ENCODE data around the gene GSTA1. TPM values are rescaled to one million over a fixed set of nuclear protein-coding genes. Genes with fewer than 3 reads are reported as not detected.
"Not testable (repeated sequence)": the region's sequence is repeated elsewhere in the genome, so short reads cannot be mapped to it uniquely, and the experiment has no call there.

The GSTA1 gene
- total RNA-seq, 4 donors from 2014 or later = 1.9 TPM; not detected in 3

GRCh38 chr6:52788478-52788877 lies 15.1 kb downstream of the GSTA1 start:
- Histone ChIP-seq H3K27ac (no peak overlapping the region), H3K9me3 (no peaks in the 10 kb centered on the region), H3K36me3 (no peaks in the 10 kb centered on the region), H3K4me1 (no peaks in the 10 kb centered on the region), H3K27me3 (no peaks in the 10 kb centered on the region), H3K4me3 (replicated peaks in 1 of 3) (no peak overlapping the region)
- intact Hi-C loops (cut with DNase I) = no loop called here
- TF ChIP-seq CTCF (IDR thresholded peaks at IDR 0.05) (no peak), POLR2A (IDR thresholded peaks at IDR 0.05) (no peak)
- WGBS, 2 donors = 67 to 77% methylated on average over 3 of the region's 3 CpGs
- no peak for DNase-seq

GRCh38 chr6:52787917-52788316 lies 15.7 kb downstream of the GSTA1 start:
- intact Hi-C loops (cut with DNase I) = no loop called here

GRCh38 chr6:52786249-52786956 lies 17.2 kb downstream of the GSTA1 start:
- H3K4me3 ChIP-seq (replicated peaks in 1 of 3) = no peak overlapping the region
- no peaks in the 10 kb centered on the region for H3K4me1 ChIP-seq
- no peak overlapping the region for H3K27ac ChIP-seq
- intact Hi-C loops (cut with DNase I) = no loop called here
- TF ChIP-seq POLR2A (IDR thresholded peaks at IDR 0.05) (no peak), CTCF (IDR thresholded peaks at IDR 0.05) (no peak)
- H3K9me3 ChIP-seq = no peaks in the 10 kb centered on the region
- no peaks in the 10 kb centered on the region for H3K36me3 ChIP-seq
- no peak for DNase-seq
- H3K27me3 ChIP-seq = no peaks in the 10 kb centered on the region
- WGBS, 2 donors = 95 to 97% methylated on average over 13 to 20 of the region's 24 CpGs

More at GRCh38 chr6:52787917-52788316, 15.7 kb downstream of the GSTA1 start:
- Histone ChIP-seq H3K9me3 (no peaks in the 10 kb centered on the region), H3K4me1 (no peaks in the 10 kb centered on the region), H3K27ac (no peak overlapping the region), H3K27me3 (no peaks in the 10 kb centered on the region), H3K36me3 (no peaks in the 10 kb centered on the region), H3K4me3 (replicated peaks in 1 of 3) (no peak overlapping the region)
- no peak for DNase-seq
- TF ChIP-seq CTCF (IDR thresholded peaks at IDR 0.05) = no peak
- no peak for TF ChIP-seq POLR2A (IDR thresholded peaks at IDR 0.05)
- 59% methylated on average over 3 of the region's 3 CpGs for WGBS, 2 donors

- H3K4me1 ChIP-seq; H3K4me3 ChIP-seq (replicated peaks in 1 of 3); H3K36me3 ChIP-seq; H3K27me3 ChIP-seq; H3K9me3 ChIP-seq; H3K27ac ChIP-seq; intact Hi-C loops (cut with DNase I); DNase-seq: not testable (repeated sequence)
- 40 to 60% methylated on average over 3 of the region's 3 CpGs for WGBS, 2 donors
These were observed 20.8 kb downstream of the GSTA1 start for GRCh38 chr6:52782696-52783274.

- H3K9me3 ChIP-seq; H3K36me3 ChIP-seq; H3K27me3 ChIP-seq; intact Hi-C loops (cut with DNase I); H3K4me1 ChIP-seq; DNase-seq; H3K27ac ChIP-seq; H3K4me3 ChIP-seq (replicated peaks in 1 of 3): not testable (repeated sequence)
These were observed 21.4 kb downstream of the GSTA1 start for GRCh38 chr6:52782209-52782608.

- no peaks in the 10 kb centered on the region for H3K4me1 ChIP-seq
- H3K36me3 ChIP-seq = no peaks in the 10 kb centered on the region
- no peak for DNase-seq
- WGBS, 2 donors = 69 to 78% methylated on average over 1 of the region's 1 CpG
- no peak overlapping the region for H3K4me3 ChIP-seq (replicated peaks in 1 of 3)
- H3K27ac ChIP-seq = no peak overlapping the region
- H3K27me3 ChIP-seq = no peaks in the 10 kb centered on the region
- intact Hi-C loops (cut with DNase I) = no loop called here
- no peaks in the 10 kb centered on the region for H3K9me3 ChIP-seq
- no peak for TF ChIP-seq POLR2A (IDR thresholded peaks at IDR 0.05)
- TF ChIP-seq CTCF (IDR thresholded peaks at IDR 0.05) = no peak
These were observed 24.4 kb downstream of the GSTA1 start for GRCh38 chr6:52779237-52779636.

GRCh38 chr6:52776711-52777351 lies 26.8 kb downstream of the GSTA1 start:
- intact Hi-C loops (cut with DNase I); H3K27ac ChIP-seq; H3K4me3 ChIP-seq (replicated peaks in 1 of 3); DNase-seq; H3K27me3 ChIP-seq; H3K4me1 ChIP-seq; H3K36me3 ChIP-seq; H3K9me3 ChIP-seq: not testable (repeated sequence)
- WGBS, 2 donors = 94 to 97% methylated on average over 9 of the region's 9 CpGs

GRCh38 chr6:52769399-52769798 lies 34.2 kb downstream of the GSTA1 start:
- H3K27me3 ChIP-seq; H3K4me1 ChIP-seq; H3K36me3 ChIP-seq; intact Hi-C loops (cut with DNase I); H3K9me3 ChIP-seq; H3K27ac ChIP-seq; H3K4me3 ChIP-seq (replicated peaks in 1 of 3); DNase-seq: not testable (repeated sequence)
- WGBS, 2 donors = 83 to 84% methylated on average over 4 of the region's 4 CpGs

GRCh38 chr6:52767658-52768057 lies 36.0 kb downstream of the GSTA1 start:
- H3K4me3 ChIP-seq (replicated peaks in 1 of 3); DNase-seq; intact Hi-C loops (cut with DNase I); H3K27me3 ChIP-seq; H3K4me1 ChIP-seq; H3K9me3 ChIP-seq; H3K36me3 ChIP-seq; H3K27ac ChIP-seq: not testable (repeated sequence)
